Gastroesophageal sphincter (tissue), 3 donors: ENCODE data around the gene HTR3E.

Source experiments
- EP300 ChIP-seq: sonication (generic); formaldehyde crosslinking; IDR thresholded peaks from one replicate; pipeline ENCODE4 v1.6.1; 2017; ENCODE audit warnings: antibody characterized with exemption, mild to moderate bottlenecking
- POLR2A ChIP-seq, 2 donors: fragments of 450-650 bp; IDR thresholded peaks; one replicate each; pipeline ENCODE4 v1.6.1; 2017; ENCODE audit warnings: antibody characterized with exemption in 2 of 2, mild to moderate bottlenecking in 2 of 2, moderate library complexity in 1 of 2
- POLR2AphosphoS5 ChIP-seq: sonication (generic); formaldehyde crosslinking; IDR thresholded peaks from one replicate; pipeline ENCODE4 v1.6.1; 2017; ENCODE audit warnings: antibody characterized with exemption
- TF ChIP-seq, protein P1 (sequence below), 4 experiments: fragments of 200-600 bp in 2 of 4; fragments of 450-650 bp in 2 of 4; sonication (generic) in 1 of 4; IDR thresholded peaks; one replicate each; pipeline ENCODE4 v1.5.1; 2017 to 2019; ENCODE audit warnings: antibody characterized with exemption in 4 of 4, mild to moderate bottlenecking in 2 of 4, moderate library complexity in 2 of 4

DNA sequence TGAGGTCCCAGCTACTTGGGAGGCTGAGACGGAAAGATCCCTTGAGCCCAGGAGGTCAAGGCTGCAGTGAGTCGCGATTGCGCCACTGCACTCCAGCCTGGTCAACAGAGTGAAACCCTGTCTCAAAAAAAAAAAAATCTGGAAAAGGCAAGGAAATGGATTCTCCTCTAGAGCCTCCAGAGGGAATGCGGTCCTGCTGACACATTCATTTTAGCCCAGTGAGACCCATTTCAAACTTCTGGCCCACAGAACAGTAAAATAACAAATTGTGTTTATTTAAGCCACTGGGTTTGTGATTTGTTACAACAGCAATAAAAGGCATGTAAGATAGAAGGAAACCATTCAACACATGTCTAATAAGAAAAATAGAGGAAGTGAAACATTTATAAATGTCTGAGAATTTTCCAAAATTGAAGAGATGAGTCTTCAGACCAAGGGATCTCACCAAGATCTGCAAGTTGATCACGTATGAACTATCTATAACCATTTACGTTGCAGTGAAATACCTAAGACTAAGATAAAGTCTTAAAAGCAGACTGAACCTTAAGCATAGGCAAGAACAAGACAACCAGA lies at the start of gene HTR3E:
- TF ChIP-seq, protein P1, sequence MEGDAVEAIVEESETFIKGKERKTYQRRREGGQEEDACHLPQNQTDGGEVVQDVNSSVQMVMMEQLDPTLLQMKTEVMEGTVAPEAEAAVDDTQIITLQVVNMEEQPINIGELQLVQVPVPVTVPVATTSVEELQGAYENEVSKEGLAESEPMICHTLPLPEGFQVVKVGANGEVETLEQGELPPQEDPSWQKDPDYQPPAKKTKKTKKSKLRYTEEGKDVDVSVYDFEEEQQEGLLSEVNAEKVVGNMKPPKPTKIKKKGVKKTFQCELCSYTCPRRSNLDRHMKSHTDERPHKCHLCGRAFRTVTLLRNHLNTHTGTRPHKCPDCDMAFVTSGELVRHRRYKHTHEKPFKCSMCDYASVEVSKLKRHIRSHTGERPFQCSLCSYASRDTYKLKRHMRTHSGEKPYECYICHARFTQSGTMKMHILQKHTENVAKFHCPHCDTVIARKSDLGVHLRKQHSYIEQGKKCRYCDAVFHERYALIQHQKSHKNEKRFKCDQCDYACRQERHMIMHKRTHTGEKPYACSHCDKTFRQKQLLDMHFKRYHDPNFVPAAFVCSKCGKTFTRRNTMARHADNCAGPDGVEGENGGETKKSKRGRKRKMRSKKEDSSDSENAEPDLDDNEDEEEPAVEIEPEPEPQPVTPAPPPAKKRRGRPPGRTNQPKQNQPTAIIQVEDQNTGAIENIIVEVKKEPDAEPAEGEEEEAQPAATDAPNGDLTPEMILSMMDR (IDR thresholded peaks at IDR 0.05): no peak
- TF ChIP-seq POLR2A (IDR thresholded peaks at IDR 0.05) (no peak), POLR2AphosphoS5 (no peak), EP300 (no peak)
